DMS79 (cell line): ENCODE data around the gene WFDC12.

Source experiments
- DNase-seq: peaks from one replicate; lab custom pipeline; 2025; lab: John Stamatoyannopoulos, UW

Gene WFDC12

GRCh38 chr20:45115386-45115774 lies 8.9 kb downstream of the WFDC12 start:
- DNase-seq, result no peak

- no peak for DNase-seq
Measured at GRCh38 chr20:45114465-45115385, 9.5 kb downstream of the WFDC12 start, which contains the start of gene WFDC5. TSS of gene WFDC5 (minus strand) at chr20:45115174. CDS start at chr20:45115083, 91 bp downstream.

GRCh38 chr20:45113865-45114264 lies 10.4 kb downstream of the WFDC12 start:
- no peak for DNase-seq

- DNase-seq, result no peak
Measured at GRCh38 chr20:45112754-45113153, 11.5 kb downstream of the WFDC12 start.

- DNase-seq, result no peak
Measured at GRCh38 chr20:45111799-45112471, 12.3 kb downstream of the WFDC12 start.

- DNase-seq, result no peak
Measured at GRCh38 chr20:45111285-45111684, 13.0 kb downstream of the WFDC12 start.

- DNase-seq, result no peak
Measured at GRCh38 chr20:45110301-45110700, 14.0 kb downstream of the WFDC12 start.

GRCh38 chr20:45109634-45110033 lies 14.6 kb downstream of the WFDC12 start:
- DNase-seq, result no peak

GRCh38 chr20:45105317-45105716 lies 18.9 kb downstream of the WFDC12 start:
- no peak for DNase-seq

GRCh38 chr20:45104786-45105185 lies 19.5 kb downstream of the WFDC12 start:
- no peak for DNase-seq

GRCh38 chr20:45103072-45103471 lies 21.2 kb downstream of the WFDC12 start:
- no peak for DNase-seq

GRCh38 chr20:45101333-45101850 lies 22.9 kb downstream of the WFDC12 start:
- DNase-seq, result no peak

- DNase-seq, result no peak
Measured at GRCh38 chr20:45100563-45101245, 23.6 kb downstream of the WFDC12 start, which contains the start of gene KCNS1. TSS of gene KCNS1 (minus strand) at chr20:45101127. CDS start at chr20:45099236, 1,891 bp downstream.

- no peak for DNase-seq
Measured at GRCh38 chr20:45098103-45098773, 26.0 kb downstream of the WFDC12 start.

GRCh38 chr20:45097485-45098102 lies 26.7 kb downstream of the WFDC12 start:
- DNase-seq, result no peak

- no peak for DNase-seq
Measured at GRCh38 chr20:45096781-45097180, 27.5 kb downstream of the WFDC12 start.

GRCh38 chr20:45095805-45096238 lies 28.4 kb downstream of the WFDC12 start:
- no peak for DNase-seq

- DNase-seq, result no peak
Measured at GRCh38 chr20:45094864-45095574, 29.2 kb downstream of the WFDC12 start.

- no peak for DNase-seq
Measured at GRCh38 chr20:45094201-45094600, 30.1 kb downstream of the WFDC12 start.

- no peak for DNase-seq
Measured at GRCh38 chr20:45092898-45093297, 31.4 kb downstream of the WFDC12 start.
